GM18502 (cell line): ENCODE data around the gene ATP11A.

Experiments used
- ATAC-seq: cut with Tn5 transposase; IDR thresholded peaks from one replicate; pipeline ENCODE4 v1.9.1; 2021; ENCODE audit warnings: mild to moderate bottlenecking; ENCODE audit not compliant: unreplicated experiment, poor library complexity

Gene ATP11A

DNA sequence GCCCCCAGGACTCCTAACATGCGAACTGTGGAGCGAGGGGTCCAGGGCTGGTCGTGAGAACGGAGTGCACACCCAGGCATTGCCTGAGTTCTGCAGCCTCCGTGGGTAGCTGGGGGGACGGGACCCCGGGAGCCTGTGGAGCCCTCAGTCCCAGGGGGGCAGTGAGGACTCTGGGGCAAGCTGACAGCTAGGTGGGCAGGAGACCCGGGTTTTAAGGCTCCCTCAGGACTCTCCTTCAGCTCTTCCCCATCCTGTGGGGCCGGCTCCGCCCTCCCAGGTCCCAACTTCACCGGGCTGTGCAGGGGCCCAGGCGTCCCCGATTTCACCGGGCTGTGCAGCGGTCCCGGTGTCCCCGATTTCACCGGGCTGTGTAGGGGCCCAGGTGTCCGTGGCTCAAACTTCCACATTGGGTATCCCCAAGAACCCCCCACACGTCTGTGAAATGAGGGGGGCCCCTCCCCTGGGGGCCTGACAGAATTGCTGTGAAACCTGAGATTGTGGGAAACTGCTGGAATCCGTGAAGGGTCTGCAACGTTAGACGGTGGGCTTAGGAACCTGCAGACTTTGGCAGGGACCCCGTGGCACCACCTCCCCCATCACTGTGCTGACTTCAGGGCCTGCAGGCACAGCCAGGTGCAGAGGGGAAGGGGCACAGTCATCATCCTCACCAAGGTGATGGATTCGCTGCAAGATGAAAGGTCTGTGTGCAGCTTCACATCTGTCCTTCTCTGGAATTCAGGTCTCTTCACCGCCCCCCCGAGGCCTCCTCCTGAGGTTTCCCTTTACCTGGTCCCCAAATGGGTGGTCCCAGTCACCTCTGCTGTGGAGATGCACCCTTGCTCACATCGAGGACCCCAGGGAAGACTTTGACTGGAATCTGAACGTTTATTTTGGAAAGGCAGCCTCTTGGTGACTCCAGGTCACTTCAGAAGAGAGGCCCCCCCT, 206.0 kb downstream of the ATP11A start:
- no peak for ATAC-seq

DNA sequence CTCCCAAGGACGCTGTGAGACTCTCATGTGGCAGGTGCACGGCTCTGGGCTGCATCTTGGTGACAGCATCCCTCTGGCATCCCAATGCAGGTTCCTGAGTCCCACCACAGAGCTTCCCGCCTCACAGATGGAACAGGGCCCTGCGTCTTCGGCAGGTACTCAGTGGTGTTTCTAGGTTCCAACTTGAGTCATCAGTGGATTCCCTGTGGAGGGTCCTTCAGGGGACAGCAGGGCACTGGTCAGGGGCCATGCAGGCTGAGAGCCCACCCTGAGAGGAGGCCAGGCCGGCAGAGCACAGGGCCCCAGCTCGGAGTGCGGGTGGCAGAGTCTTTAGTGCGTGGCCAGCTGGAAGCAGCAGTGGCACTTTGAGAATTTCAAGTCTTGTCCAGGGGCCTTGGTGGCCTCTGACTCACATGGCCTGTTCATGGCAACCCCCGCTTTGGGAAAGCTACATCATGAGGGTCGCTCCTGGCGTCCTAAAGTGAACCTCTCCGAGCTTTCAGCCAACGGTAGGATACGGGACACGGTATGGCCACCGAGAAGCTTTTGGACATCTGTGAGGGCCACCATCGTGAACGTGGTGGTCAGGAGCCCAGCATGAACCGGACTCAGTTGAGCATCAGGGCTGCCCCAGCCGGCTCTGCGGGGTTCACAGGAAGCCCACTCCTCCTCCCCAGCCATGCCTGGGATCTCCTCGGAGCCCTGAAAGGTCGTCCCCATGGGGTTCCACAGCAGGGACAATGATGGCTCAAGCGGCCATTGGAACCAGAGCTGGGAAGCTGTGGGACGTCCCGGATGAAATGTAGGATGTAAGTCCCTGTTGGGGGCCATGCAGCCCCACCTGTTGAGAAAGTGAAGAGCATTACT, 207.1 kb downstream of the ATP11A start:
- ATAC-seq, result no peak

DNA sequence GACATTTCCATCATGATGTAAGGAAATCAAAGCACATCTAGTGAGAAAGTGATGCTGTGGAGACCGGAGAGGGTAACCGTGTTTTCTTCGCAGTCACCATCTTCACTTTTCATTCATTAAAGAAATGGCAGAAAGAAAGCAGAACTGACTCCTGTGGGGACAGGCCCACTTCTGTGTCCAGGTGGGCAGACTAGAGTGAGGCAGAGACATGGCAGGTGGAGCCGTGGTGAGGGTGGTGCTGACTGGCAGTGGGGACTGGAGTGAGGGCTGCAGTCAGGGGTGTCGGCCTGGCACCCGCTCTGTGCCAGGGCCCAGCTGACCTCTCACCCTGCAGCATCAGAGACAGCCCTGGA, 207.7 kb downstream of the ATP11A start:
- no peak for ATAC-seq

DNA sequence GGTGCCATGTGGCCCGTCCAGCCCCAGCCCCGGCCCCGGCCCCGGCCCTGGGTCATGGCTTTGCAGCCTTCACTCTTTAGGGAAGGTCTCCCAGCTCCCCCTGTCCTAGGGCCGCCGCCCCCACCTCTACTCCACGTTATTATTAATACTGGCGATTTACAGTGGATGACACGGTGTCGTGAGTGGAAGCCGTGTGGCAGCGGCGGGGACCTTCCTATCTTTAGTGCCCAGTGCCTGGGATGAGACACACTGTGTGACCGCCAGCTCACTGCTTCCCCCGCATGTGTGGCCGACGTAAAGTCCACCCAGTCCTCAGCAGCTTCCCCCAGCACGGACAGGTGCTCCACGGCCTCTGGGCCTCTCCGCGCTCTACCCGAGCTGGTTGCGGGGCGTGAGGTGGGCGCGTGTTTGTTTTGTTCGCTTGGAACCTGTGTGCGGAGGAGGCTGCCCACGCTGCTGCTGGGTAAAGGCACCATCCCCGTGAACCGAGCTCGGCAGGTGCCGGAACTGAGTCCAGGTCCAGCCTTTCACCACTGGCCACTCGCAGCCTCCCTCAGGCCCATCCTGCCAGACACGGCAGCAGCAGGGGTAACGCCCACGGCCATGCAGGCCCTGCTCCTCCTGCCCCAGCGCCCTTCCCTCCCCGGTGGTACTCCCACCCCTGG, 208.2 kb downstream of the ATP11A start:
- ATAC-seq, result no peak

DNA sequence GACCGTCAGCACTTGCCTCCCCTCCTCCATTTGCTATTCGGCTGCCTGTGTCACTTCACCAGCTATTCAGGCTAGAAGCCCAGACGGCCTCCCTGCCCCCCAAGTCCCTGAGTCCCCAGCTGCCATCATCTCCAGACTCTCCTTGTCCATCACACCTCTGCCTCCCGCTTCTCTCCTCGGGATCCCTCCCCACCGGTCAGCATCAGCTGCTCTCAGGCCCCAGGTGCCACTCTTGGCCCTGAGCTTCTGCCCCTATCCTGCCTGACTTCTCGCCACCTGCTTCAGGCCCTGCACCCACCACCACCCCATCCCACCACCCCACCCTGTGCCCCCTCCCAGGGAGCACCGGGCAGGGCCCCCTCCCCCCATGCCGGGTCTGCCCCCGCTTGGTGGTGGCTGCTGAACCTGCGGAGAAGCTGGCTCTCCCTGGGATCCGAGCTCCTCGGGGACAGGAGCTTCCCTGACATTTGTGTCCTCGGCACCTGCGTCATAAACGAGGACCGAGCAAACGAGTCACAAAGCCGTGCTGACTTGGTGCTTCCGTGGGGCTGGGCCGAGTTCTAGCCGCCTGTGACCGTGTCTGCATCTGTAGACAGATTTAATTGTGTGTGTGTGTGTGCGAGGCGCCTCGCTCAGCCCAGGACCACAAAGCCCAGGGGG, 208.9 kb downstream of the ATP11A start:
- no peak for ATAC-seq

DNA sequence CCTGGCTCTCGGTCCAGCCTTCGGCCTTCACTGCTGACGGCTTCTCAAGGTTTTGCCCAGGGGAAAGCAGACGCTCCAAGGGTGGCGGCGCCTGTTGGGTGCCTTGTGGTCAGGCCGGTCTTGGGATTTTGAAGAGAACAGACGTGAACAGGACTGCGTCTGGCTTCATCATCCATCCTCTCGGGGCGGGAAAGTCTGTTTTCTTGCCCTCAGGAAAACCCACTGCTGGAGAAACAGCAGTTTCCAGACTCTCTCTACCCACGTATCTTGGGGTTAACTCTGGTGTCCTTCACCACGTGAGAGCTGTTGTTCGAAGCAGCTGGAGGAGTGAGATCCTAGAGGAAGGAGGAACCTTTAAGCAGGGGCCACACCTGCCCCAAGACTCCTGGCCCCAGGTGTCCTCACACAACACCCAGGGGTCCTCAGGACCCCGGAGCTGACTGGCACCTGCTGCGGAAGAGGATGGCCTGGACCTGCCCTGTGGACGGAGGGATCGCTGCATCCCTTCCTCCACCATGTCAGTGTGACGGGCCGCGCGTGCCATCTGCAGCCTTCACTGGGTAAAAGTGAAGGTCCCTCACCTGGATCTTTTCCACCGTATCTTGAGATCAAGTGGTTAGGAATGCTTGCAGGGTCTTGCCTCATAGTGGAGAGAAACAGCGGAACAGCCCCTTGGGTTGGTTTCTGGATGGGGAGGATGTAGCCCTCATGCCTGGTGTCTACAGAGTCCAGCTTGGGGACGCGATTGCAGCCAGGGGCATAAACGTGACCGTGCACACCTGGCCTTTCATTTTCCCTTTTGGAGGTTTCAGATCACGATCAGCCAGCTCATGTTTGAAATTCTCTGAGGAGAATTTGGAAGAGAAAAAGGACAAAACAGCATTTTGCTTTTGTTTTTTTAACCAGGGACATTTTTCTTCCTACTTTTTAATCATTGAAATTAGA, 209.7 kb downstream of the ATP11A start:
- ATAC-seq, result no peak

DNA sequence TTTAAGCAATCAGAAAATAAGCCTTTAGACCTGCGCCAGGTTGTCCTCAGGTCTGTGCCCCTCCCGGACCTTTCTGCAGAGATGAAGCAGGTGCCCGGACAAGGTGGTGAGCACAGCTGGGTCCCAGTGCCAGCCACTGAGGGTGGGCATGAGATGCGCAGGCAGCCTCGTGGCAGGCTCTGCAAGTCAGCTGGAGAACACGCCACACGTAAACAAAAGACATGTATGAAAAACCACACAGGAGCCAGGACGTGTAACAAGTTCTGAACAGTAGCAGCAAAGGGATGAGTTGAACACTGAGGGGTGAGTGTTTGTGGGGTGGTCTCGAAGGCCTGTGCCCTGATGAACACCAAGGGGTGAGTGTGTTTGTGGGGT, 210.4 kb downstream of the ATP11A start:
- no peak for ATAC-seq

DNA sequence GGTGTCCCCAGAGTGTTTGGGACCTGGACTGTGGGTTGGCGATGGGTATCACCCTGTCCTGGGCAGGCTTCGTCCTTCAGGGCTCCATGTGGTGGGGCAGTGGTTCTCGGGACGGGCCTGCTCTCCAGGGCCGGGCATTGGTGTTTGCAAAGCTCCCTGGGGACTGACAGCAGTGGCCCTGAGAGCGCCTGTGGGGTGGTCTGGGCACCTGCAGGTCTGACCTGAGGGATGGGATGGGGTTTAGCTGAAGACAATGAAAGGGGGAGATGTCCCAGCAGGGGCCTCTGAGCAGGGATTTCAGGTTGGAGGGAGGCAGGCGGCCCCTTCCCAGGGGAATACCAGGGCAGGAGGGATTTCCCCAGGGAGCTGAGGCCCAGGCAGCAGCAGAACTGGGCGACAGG, 210.9 kb downstream of the ATP11A start:
- no peak for ATAC-seq

DNA sequence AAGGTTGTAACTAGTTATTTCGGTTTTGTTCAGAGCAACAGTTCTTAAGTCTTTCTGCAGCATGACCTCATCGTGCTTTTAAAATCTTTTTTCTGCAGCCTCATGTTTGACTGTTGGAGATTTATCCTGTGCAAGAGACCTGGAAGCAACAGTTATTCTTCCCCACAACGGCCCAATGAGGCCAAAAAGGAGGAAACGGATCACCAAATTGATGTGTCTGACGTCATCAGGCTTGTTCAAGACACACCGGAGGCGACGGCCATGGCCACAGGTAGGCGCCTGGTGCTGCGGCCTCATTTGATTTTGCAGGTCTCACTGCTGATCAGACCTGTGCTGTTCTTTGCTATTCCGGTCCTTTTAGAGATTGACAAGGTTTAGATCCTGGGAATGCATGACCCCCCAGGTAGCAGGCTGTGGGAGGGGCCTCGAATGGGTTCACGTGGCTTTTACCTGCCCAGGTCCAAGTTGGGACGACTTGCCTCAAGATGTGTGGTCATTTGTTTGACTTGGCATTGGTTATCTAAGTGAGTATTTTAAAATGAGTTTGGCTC, 212.3 kb downstream of the ATP11A start:
- no peak for ATAC-seq

DNA sequence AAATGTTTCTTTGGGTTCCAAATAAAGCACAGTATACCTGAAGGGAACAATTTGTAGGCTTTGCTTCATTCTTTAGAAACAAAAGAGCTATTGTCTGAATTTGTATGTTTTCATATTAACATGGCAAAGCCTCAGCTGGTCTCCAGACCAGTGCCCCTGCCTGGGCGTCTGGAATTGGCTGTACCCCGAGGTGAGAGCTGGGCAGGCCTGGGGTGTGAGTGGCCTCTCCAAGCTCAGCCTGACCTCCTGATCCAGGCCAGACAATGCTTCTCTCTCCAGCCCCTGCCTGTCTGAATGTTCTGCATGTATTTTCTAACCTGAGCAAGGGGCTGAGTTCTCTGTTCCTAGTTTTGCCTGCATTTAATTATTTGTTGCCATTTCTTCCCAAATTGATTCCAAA, 212.8 kb downstream of the ATP11A start:
- no peak for ATAC-seq

DNA sequence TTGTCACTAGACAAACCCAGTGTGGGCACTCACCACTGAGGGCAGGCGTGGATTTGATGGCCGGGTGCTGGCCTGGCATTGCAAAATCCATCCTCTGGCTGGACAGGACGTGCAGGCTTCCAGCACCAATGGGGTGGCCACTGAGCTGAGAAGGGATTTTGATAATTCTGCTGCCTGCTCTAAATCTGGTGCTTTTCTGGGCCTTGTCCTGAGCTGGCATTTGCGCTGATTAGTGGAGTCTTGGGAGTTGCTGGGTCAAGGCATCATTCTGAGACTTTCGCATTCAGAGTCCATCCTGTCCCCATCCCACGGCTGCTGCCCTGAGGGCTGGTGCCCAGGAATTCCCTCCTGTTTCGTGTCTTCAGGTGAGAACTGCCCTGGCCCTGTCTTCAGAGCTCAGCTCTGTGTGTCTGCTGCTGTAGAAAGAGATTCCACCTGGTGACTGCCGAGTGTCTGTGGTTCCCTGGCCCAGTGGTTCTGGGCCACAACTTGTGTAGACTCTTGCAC, 213.3 kb downstream of the ATP11A start:
- no peak for ATAC-seq

DNA sequence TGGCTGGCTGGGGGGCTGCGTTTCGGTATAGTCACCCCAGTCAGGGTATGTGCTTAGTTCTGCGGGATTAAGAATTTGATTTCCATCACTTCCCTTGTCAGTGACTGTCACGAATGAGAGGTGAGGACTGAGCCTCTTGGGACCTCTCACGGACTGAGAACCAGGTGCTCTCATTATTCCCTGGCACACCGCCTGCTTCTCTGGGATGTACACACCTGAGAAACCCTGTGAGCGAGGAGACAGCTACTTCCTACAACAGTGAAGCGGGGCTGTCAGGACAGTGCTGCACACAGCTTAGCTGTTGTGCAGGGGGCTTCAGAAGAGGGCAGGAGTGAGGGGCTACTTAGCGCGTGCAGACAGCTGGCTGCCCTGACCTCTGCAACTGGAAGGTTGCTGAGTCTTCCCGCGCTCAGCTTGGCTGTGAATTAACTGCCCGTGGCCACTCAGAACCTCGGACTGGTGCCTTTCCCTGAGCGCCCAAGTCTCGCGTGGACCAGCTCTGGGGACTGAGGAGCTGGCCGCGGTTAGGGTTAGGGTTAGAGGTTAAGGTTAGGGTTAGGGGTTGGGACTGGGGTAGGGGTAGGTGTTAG, 213.9 kb downstream of the ATP11A start:
- ATAC-seq, result no peak

DNA sequence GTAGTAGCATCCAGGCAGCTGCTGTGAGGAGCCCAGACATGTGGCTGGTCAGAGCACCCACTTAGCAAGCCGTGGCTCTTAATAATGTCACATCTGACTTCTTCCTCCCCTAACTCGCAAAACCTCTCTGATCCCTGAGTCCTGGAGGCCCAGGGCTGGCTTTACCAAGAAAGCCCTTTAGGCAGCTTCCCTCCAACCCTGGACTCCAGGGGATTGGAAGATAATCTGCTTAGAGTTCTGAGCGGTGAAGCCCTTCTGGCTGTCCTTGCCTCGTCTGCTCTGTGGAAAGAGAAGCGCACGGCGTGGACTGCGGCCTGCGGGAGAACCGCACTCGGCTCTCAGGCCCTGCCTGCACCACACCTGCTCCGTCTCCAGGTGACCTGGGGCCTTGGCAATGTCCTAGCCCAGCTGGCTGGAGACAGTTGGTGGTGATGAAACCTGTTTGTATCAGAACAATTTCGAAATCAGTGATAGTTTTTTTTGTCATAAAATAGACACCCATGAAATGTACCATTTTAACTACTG, 214.7 kb downstream of the ATP11A start:
- no peak for ATAC-seq

DNA sequence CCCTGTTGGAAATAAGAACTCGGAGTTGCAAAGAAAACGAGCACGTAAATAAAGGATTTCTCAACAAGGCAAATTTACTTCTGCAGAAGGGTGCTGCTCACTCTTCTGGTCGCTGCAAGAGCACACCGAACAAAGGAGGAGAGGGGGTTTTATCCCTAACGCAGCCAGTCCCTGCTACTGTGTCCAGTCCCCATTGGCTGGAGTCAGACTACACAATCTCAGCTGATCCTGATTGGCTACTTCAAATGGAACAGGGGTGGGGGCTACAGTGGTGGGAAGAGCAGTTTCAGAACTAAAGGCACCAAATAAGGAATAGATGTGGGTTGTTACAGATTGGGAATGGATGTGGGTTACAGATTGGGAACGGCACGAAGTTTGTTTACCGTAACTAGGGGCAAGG, 215.2 kb downstream of the ATP11A start:
- no peak for ATAC-seq

DNA sequence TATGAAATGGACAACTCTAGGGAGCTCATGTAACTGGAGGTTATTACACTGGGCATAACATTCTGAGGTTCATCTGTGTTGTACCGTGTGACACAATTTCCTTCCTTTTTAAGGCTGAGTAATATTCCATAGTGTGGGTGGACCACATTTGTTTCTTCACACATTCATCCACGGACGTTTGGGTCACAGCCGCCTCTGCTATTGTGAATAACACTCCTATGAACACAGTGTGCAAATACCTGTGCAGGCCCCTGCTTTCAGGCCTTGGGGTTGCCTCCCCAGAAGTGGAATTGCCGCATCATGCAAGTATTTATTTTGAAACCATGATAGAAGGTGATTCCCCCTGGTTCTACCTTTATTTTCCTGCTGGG, 215.8 kb downstream of the ATP11A start:
- no peak for ATAC-seq

DNA sequence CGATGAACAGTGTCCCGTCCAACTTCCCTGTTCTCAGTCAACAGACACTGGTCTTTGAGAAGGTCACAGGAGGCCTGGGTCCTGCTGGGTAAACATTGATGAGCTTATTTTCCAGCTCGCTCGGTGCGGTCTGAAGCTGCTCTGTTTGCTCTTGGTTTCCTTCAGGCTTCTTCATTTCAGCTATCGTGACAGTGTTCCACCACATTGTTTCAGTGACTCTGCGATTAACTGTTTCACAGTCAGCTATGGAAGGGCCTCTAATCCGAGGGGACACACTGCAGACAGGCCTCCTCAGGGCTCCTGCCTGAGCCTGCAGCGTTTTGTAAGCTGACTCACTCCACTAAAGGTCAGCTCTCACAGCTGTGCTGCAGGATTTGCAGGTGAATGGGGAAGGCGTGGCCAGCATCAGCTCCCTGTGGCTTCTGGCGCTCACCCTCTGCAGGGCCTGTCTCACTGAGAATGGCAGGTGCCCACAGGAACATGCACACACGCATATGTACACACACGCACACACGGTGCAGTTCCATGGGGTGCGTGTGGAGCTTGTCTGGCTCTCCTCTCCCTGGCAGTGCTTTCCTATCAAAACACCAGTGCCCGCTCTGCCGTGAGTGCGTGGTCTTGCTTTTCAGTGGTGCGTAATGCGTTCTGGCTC, 216.3 kb downstream of the ATP11A start:
- ATAC-seq, result no peak

DNA sequence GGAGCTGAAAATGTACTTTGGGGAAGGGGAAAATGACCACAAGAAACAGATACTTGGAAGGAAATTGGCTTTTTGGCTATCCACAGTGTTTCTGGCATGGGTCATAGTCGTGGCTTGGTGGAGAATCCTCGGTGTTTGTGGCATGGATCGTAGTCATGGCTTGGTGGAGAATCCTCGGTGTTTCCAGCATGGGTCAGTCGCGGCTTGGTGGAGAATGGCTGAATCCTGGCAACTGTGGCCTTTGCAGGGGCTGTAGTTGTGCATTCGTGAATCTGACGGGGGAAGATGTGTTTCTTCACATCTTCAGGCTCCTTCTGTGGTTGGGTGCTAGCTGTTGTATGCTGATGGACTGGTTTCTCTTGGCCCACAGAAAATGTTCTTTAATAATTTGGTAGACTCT, 217.4 kb downstream of the ATP11A start:
- ATAC-seq, result no peak

DNA sequence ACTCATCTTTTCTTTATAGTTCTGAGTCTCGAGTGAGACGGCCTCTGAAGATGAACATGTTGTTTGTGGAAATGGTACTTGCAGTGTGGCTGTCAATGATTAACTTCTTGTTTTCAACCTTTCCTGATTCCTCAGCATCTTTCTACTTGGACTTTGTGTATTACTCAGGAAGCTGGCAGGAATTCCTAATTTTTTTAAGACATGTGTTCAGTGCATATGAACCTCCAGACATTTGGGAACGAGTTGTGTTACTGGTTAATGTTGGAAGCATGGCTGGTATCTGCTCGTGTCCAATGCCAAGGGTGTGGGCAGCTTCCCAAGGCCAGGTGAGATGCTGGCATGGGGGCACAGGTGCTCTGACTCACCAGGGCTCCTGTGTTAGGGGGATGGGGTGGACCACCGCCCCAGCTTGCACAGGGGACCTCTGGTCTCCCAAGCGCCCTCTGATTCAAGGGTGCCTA, 218.1 kb downstream of the ATP11A start:
- ATAC-seq, result no peak
